Keratinocyte (primary cell): Measurements from ENCODE around the gene TCF19.

ENCODE experiments used
- EZH2 ChIP-seq: IDR thresholded peaks from one replicate; pipeline ENCODE4 v1.6.1; 2012; ENCODE audit warnings: inconsistent platforms, mild to moderate bottlenecking, low read length, moderate library complexity
- TF ChIP-seq, protein P1 (sequence below), 3 experiments: IDR thresholded peaks in 1 of 3; conservative IDR thresholded peaks in 1 of 3; optimal IDR thresholded peaks in 1 of 3; 2 replicates in 2 of 3; 3 replicates in 1 of 3; pipeline versions ENCODE3 to v1.5.1; 2011; ENCODE audit warnings: low read length in 3 of 3, mild to moderate bottlenecking in 3 of 3, moderate library complexity in 2 of 3, control low read depth in 1 of 3, inconsistent platforms in 1 of 3; ENCODE audit not compliant: insufficient read depth in 2 of 3; ENCODE audit errors: extremely low read depth in 1 of 3

DNA sequence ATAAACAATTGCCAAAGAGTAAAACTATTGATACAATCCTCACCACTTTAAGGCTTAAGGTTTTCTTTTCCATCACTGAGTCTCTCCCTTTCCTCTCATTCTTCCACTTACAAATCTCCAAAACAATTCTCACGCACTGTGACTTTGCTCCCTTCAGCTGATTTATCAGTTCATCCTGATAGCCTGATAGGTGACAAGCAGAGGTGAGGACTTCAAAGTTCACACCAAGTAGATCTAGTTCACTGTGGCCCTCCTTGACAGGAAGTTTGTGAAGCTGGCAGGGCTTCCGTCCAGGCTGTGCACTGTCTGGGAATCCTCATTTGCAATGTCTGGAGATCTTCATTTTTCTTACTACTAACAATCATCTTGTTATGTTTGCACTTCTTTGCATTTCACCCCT lies 47.2 kb downstream of the TCF19 start:
- TF ChIP-seq, protein P1, sequence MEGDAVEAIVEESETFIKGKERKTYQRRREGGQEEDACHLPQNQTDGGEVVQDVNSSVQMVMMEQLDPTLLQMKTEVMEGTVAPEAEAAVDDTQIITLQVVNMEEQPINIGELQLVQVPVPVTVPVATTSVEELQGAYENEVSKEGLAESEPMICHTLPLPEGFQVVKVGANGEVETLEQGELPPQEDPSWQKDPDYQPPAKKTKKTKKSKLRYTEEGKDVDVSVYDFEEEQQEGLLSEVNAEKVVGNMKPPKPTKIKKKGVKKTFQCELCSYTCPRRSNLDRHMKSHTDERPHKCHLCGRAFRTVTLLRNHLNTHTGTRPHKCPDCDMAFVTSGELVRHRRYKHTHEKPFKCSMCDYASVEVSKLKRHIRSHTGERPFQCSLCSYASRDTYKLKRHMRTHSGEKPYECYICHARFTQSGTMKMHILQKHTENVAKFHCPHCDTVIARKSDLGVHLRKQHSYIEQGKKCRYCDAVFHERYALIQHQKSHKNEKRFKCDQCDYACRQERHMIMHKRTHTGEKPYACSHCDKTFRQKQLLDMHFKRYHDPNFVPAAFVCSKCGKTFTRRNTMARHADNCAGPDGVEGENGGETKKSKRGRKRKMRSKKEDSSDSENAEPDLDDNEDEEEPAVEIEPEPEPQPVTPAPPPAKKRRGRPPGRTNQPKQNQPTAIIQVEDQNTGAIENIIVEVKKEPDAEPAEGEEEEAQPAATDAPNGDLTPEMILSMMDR (optimal IDR thresholded peaks at IDR 0.05 in 1 of 3, IDR thresholded peaks at IDR 0.05 in 1 of 3, conservative IDR thresholded peaks at IDR 0.05 in 1 of 3; ENCODE audit: extremely low read depth in 1 of 3, insufficient read depth in 2 of 3, low read length in 3 of 3), result no peak
- no peak for TF ChIP-seq EZH2
